Measurements from ENCODE around the gene EME1.
"Not testable (repeated sequence)": the region's sequence is repeated elsewhere in the genome, so short reads cannot be mapped to it uniquely, and the experiment has no call there.

The EME1 gene

DNA sequence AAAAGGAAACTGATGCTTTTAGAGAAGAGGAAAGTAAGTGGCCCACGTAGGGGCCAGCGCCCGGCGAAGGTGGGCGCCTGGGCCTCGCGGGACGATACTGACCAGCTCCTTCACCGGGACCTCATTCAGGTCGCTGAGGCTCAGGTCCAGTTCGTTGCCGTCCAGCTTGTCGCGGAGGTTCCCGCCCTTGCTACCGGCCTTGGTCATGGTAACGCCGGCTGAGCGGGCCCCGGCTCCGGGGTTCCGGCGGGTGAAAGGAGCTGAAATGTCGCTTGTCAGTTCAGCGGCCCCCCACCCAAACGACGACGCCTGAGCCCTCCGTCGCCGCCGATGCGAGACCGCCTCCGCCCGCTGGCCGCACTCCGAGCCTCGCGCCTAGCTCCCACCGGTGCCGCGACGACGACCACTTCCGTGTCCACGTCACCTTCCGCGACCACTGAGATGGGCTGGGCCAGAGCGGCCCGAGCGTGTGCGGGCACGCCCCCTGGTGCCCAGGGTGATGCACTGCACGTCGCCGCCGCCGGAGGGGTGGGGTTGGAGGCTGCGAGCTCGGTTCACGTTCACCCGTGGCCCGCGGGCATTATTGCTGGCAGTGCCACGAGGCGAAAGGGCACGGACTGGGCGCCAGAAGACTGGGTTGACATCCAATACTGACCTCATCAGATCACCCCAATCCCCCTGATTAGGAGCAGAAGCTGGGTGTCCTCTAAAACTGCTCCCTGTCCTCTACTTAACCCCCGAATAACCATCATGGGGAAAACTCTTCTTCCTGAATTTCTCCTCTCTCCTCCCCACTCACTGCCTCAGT, 24.3 kb downstream of the EME1 start, which contains the start of gene LRRC59:
Gene LRRC59, minus strand, starts transcription at position 413 of the 808 bp plus-strand sequence. Its CDS starts 206 bp downstream, at position 207.
- POLR2A ChIA-PET, result interaction anchor here (0.6 to 1.7 kb wide), 5 partner anchors 9 to 845 kb away, joined by 3 to 9 read pairs (median 5); no protein-coding TSS in a partner anchor
- CTCF ChIA-PET, result interaction anchor here (0.8 to 6.9 kb wide), 30 partner anchors 13 to 298 kb away, joined by 3 to 139 read pairs (median 6); partner anchors contain the start of genes ACSF2, CACNA1G, CHAD and EME1
- TF ChIP-seq, protein P1, sequence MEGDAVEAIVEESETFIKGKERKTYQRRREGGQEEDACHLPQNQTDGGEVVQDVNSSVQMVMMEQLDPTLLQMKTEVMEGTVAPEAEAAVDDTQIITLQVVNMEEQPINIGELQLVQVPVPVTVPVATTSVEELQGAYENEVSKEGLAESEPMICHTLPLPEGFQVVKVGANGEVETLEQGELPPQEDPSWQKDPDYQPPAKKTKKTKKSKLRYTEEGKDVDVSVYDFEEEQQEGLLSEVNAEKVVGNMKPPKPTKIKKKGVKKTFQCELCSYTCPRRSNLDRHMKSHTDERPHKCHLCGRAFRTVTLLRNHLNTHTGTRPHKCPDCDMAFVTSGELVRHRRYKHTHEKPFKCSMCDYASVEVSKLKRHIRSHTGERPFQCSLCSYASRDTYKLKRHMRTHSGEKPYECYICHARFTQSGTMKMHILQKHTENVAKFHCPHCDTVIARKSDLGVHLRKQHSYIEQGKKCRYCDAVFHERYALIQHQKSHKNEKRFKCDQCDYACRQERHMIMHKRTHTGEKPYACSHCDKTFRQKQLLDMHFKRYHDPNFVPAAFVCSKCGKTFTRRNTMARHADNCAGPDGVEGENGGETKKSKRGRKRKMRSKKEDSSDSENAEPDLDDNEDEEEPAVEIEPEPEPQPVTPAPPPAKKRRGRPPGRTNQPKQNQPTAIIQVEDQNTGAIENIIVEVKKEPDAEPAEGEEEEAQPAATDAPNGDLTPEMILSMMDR (IDR thresholded peaks at IDR 0.05; ENCODE audit: insufficient read depth, low read length, missing control alignments), result peak; percentile 100
- H3K4me3 ChIP-seq (ENCODE audit: low read depth, low read length), result peak within 1 kb of the TSS; percentile 94
- DNase-seq (ENCODE audit: low read depth, low spot score), result no peak

DNA sequence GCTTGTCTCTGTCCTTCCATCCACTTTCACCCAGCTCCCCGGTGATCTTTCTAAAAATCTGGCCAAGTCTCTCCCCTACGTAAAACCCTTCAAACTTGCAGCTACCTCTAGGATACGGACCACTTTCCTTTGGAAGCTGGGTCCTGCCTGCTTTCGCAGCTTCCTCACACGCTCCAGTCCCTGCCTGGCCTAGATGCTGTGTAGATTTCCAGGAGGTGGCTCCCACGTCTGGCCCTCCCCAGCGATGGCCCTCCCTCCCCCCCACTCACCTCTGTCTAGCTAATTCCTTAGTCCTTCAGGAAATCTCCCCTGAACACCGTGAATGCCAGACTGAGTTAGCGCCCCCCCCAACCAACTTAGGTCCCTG, 24.9 kb downstream of the EME1 start:
- ChIA-PET CTCF (interaction anchor here (1.0 to 6.9 kb wide), 25 partner anchors 13 to 259 kb away, joined by 3 to 139 read pairs (median 9); partner anchors contain the start of genes ACSF2, CACNA1G, CHAD and EME1), POLR2A (interaction anchor here (0.8 to 1.7 kb wide), 3 partner anchors 9 to 114 kb away, joined by 3 to 9 read pairs (median 6); no protein-coding TSS in a partner anchor)
- TF ChIP-seq, protein P1 (IDR thresholded peaks at IDR 0.05; ENCODE audit: insufficient read depth, low read length, missing control alignments), result no peak
- H3K4me3 ChIP-seq (ENCODE audit: low read depth, low read length), result no peak overlapping the region
- DNase-seq (ENCODE audit: low read depth, low spot score), result no peak

DNA sequence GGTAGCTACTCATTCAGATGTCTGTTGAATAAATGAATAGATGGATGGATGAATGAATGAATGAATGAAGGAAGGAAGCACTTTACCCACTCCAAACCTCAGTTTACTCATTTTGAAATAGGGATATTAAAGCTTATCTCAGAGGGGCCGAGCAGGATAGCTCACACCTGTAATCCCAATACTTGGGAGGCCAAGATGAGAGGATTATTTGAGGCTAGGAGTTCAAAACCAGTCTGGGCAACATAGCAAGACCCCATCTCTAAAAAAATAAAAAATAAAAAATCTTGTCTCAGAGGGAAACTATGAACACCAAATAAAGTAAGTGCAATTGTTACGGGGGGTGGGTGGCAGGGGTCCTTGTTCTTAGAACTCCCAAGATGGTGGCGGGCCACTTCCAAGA, 25.6 kb downstream of the EME1 start:
- H3K4me3 ChIP-seq (ENCODE audit: low read depth, low read length); POLR2A ChIA-PET; DNase-seq (ENCODE audit: low read depth, low spot score): not testable (repeated sequence)
- CTCF ChIA-PET, result interaction anchor here (0.6 to 6.9 kb wide), 13 partner anchors 13 to 260 kb away, joined by 3 to 139 read pairs (median 17); partner anchors contain the start of genes ACSF2, EME1, MRPL27 and RSAD1

DNA sequence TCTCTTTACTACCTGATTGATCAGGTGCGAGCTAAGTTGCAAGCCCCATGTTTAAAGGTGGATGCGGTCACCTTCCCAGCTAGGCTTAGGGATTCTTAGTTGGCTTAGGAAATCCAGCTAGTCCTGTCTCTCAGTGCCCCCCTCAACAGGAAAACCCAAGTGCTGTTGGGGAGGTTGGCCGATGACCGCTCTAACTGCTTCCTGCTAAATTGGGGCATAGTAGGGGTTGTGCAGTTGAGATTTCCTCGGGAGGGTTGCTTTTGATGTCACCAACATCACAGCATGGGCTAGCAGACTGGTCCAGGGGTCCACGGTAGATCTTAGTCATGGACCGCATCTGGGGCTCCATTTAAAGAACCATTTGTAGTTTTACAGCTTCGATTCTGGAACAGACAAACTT, 26.6 kb downstream of the EME1 start:
- POLR2A ChIA-PET; H3K4me3 ChIP-seq (ENCODE audit: low read depth, low read length); DNase-seq (ENCODE audit: low read depth, low spot score): not testable (repeated sequence)
- CTCF ChIA-PET, result interaction anchor here (1.1 to 6.9 kb wide), 5 partner anchors 12 to 79 kb away, joined by 3 to 139 read pairs (median 38); partner anchors contain the start of genes ACSF2 and RSAD1

DNA sequence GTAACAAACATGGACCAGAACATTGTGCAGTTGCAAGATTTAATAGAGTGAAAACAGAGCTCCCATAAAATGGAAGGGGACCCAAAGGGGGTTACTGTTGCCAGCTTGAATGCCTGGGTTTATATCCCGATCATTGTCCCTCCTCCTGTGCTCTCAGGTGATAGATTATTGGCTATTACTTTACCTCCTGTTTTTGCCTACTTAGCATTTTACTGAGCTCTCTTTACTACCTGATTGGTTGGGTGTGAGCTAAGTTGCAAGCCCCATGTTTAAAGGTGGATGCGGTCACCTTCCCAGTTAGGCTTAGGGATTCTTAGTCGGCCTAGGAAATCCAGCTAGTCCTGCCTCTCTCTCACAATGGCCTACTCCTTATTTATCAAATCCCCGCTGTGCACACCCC, 32.3 kb downstream of the EME1 start:
- H3K4me3 ChIP-seq (ENCODE audit: low read depth, low read length); DNase-seq (ENCODE audit: low read depth, low spot score); POLR2A ChIA-PET: not testable (repeated sequence)
- CTCF ChIA-PET, result interaction anchor here (1.1 to 12.8 kb wide), 2 partner anchors 8 to 16 kb away, joined by 3 to 102 read pairs; partner anchors contain the start of gene LRRC59

DNA sequence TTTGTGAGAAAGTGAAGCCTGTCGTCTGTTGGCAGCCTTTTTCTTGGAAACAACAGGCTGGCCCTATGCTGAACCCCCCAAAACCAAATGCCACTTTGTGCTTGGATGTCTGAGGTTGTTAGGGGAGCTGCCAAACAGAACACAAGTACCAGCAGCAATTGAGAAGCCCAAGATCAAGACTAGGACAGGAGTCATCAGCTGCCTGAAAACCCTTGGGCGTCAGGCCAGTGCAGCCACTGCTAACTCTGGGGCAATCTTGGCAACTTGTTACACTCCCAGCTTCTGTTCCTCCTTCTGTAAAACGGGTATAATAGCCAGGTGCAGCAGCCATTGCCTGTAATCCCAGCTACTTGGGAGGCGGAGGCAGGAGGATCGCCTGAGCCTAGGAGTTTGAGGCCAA, 33.5 kb downstream of the EME1 start:
- DNase-seq (ENCODE audit: low read depth, low spot score), result no peak
- TF ChIP-seq, protein P1 (IDR thresholded peaks at IDR 0.05; ENCODE audit: insufficient read depth, low read length, missing control alignments), result no peak
- no peak overlapping the region for H3K4me3 ChIP-seq (ENCODE audit: low read depth, low read length)
- CTCF ChIA-PET, result interaction anchor here (12.8 kb wide), 1 partner anchor 9 kb away, joined by 102 read pairs; the partner anchor contains the start of gene LRRC59
- POLR2A ChIA-PET, result no interaction called here

DNA sequence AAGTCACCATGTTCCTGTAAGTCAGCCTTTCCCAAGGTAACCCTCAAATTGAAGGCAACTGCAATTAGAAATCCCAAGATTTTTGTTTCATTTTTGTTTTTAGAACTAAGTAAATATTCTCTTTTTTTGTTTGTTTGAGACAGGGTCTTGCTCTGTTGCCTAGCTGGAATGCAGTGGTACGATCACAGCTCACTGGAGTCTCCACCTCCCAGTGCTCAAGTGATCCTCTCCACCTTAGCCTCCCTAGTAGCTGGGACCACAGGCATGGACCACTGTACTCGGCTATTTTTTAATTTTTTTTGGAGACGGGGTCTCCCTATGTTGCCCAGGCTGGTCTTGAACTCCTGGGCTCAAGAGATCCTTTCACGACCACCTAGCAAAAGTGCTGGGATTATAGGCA, 34.9 kb downstream of the EME1 start:
- ChIA-PET CTCF (interaction anchor here (12.8 kb wide), 1 partner anchor 11 kb away, joined by 102 read pairs; the partner anchor contains the start of gene LRRC59), POLR2A (no interaction called here)
- no peak for DNase-seq (ENCODE audit: low read depth, low spot score)
- TF ChIP-seq, protein P1 (IDR thresholded peaks at IDR 0.05; ENCODE audit: insufficient read depth, low read length, missing control alignments), result no peak
- H3K4me3 ChIP-seq (ENCODE audit: low read depth, low read length), result no peak overlapping the region

Measured in AG04449 (cell line).